Glutamatergic neuron (in vitro differentiated cells): Measurements from ENCODE around the gene SH3PXD2A. TPM values are rescaled to one million over a fixed set of nuclear protein-coding genes. Genes with fewer than 3 reads are reported as not detected.
A peak's percentile ranks its signal among the peaks of the same experiment; 100 is the strongest.

ENCODE experiments used
- DNase-seq: peaks from one replicate; pipeline ENCODE4 v3.0.0; 2022
- H3K27ac Mint-ChIP-seq: one replicate; pipeline ENCODE4 v1.8.0; 2020; ENCODE audit warnings: mild to moderate bottlenecking, mixed read lengths, inconsistent platforms; ENCODE audit not compliant: unreplicated experiment
- H3K27me3 Mint-ChIP-seq: one replicate; pipeline ENCODE4 v1.8.0; 2020; ENCODE audit warnings: mild to moderate bottlenecking, moderate library complexity, mixed read lengths, inconsistent platforms; ENCODE audit not compliant: unreplicated experiment
- H3K36me3 Mint-ChIP-seq: one replicate; pipeline ENCODE4 v1.8.0; 2020; ENCODE audit warnings: mild to moderate bottlenecking, mixed read lengths, inconsistent platforms; ENCODE audit not compliant: unreplicated experiment
- H3K4me1 Mint-ChIP-seq: one replicate; pipeline ENCODE4 v1.8.0; 2020; ENCODE audit warnings: mild to moderate bottlenecking, low read depth, mixed read lengths, inconsistent platforms; ENCODE audit not compliant: unreplicated experiment
- H3K4me3 Mint-ChIP-seq: one replicate; pipeline ENCODE4 v1.8.0; 2020; ENCODE audit warnings: mild to moderate bottlenecking, mixed read lengths, inconsistent platforms; ENCODE audit not compliant: unreplicated experiment
- H3K9me3 Mint-ChIP-seq: one replicate; pipeline ENCODE4 v1.8.0; 2020; ENCODE audit warnings: mild to moderate bottlenecking, moderate library complexity, mixed read lengths, inconsistent platforms; ENCODE audit not compliant: unreplicated experiment
- total RNA-seq: library from RNA; stranded (reverse); fragmentation: NEBNext Ultra II Directional; extraction: Animal tissue kit (Norgen Biotek cat#: 25700); gene quantifications from one replicate; pipeline ENCODE4 v1.2.1, GENCODE V29; 2021; ENCODE audit not compliant: unreplicated experiment
- TF ChIP-seq, protein P1 (sequence below): fragments of 200-600 bp; sonication (generic); IDR thresholded peaks from one replicate; pipeline ENCODE4 v1.5.0; 2021; ENCODE audit not compliant: partially characterized antibody, unreplicated experiment

Gene SH3PXD2A
- total RNA-seq, 1 donor from 2014 or later = 16.7 TPM

DNA sequence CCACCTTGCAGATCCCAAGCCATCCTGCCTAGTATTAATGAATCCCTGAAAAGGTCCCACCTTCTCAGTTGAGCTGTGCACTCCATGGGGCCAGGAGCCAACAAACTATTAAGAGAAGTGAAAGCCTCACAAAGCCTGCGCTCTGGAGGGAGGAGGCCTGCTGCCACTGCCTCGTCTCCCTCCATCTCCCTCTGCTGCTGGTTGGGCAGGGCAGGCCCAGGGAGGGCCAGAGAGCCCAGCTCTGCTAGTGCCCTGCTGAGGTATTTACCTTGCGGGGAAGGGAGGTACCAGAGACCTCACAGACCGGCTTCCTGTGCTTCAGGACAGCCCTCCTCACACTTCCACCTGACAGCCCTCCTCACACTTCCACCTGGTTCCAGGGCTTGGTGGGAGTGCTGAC, 171.5 kb downstream of the SH3PXD2A start:
- H3K4me3 Mint-ChIP-seq = no peak overlapping the region
- H3K36me3 Mint-ChIP-seq = no peaks in the 10 kb centered on the region
- DNase-seq = no peak
- H3K9me3 Mint-ChIP-seq = peaks cover 6% of the 10 kb centered on the region
- TF ChIP-seq, protein P1, sequence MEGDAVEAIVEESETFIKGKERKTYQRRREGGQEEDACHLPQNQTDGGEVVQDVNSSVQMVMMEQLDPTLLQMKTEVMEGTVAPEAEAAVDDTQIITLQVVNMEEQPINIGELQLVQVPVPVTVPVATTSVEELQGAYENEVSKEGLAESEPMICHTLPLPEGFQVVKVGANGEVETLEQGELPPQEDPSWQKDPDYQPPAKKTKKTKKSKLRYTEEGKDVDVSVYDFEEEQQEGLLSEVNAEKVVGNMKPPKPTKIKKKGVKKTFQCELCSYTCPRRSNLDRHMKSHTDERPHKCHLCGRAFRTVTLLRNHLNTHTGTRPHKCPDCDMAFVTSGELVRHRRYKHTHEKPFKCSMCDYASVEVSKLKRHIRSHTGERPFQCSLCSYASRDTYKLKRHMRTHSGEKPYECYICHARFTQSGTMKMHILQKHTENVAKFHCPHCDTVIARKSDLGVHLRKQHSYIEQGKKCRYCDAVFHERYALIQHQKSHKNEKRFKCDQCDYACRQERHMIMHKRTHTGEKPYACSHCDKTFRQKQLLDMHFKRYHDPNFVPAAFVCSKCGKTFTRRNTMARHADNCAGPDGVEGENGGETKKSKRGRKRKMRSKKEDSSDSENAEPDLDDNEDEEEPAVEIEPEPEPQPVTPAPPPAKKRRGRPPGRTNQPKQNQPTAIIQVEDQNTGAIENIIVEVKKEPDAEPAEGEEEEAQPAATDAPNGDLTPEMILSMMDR = no peak
- H3K4me1 Mint-ChIP-seq = peaks cover 6% of the 10 kb centered on the region
- H3K27me3 Mint-ChIP-seq = peaks cover 6% of the 10 kb centered on the region
- peak overlapping the region; percentile 62 for H3K27ac Mint-ChIP-seq

DNA sequence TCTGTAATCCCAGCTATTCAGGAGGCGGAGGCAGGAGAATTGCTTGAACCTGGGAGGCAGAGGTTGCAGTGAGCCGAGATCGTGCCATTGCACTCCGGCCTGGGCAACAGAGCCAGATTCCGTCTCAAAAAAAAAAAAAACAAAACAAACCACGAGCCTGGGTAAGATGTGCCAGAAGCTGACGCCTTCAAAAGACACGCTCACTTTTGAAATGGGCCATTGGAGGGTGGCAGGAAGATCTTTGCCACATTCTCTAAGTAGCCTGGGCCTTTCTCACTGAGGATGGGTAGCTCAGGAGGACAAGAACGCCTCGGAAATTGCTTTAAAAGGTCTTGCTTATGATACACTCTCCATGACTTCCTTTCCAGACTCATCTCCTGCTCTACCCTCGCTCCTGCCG, 172.7 kb downstream of the SH3PXD2A start:
- H3K27me3 Mint-ChIP-seq = peaks cover 9% of the 10 kb centered on the region
- TF ChIP-seq, protein P1 = no peak
- DNase-seq = no peak

DNA sequence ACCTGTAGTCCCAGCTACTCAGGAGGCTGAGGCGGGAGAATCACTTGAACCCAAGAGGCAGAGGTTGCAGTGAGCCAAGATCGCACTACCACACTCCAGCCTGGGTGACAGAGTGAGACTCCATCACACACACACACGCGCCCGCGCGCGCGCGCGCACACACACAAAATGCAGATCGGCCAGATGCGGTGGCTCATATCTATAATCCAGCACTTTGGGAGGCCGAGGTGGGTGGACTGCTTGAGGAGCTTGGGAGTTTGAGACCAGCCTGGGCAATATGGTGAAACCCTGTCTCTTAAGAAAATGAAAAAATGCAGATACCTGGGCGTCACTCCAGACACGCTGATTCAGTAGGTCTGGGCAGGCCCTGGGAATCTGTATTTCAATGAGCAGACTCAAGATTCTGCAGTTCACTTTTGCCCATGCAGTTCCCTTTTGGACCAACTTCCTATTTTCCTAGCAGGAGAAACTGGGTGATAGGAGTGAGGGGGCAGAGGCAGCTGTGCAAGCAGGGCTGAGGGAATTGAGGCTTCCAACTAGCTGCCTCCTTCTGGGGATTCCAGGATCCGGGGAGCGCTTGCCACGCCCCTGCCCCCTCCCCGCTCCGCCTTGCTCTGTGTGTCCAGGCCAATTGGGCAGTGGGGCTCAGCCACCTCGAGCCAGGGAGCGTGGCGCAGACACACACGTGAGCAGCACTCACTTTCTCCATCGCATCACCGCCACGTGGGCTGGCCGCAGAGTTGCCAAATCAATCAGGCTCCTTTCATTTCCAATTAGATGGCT, 173.6 kb downstream of the SH3PXD2A start:
- H3K4me1 Mint-ChIP-seq = peaks cover 14% of the 10 kb centered on the region
- TF ChIP-seq, protein P1 = no peak
- no peak for DNase-seq
- H3K36me3 Mint-ChIP-seq = no peaks in the 10 kb centered on the region
- no peak overlapping the region for H3K27ac Mint-ChIP-seq
- peaks cover 13% of the 10 kb centered on the region for H3K27me3 Mint-ChIP-seq
- no peak overlapping the region for H3K4me3 Mint-ChIP-seq
- H3K9me3 Mint-ChIP-seq = peaks cover 14% of the 10 kb centered on the region

More for the DNA sequence above, 172.7 kb downstream of the SH3PXD2A start:
- Mint-ChIP-seq H3K4me3 (no peak overlapping the region), H3K27ac (no peak overlapping the region), H3K36me3 (no peaks in the 10 kb centered on the region), H3K4me1 (peaks cover 14% of the 10 kb centered on the region), H3K9me3 (peaks cover 11% of the 10 kb centered on the region)

DNA sequence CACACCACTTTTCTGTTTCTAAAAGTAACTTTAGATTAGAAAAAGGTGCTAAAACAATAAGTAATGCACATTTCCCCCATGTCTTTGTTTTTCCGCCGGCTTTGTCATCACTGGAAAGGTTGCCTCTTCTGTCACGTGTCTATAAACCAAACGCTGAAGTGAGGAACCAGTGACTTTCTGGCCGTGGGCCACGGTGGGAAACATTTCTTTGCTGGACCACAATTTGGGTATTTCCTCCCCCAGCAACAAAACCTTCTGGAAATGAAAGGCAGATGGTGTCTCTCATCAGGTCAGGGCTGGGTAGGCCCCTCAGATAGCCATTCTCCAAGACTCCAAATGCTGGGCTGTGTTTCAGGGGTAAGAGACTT, 174.5 kb downstream of the SH3PXD2A start:
- no peak for DNase-seq
- TF ChIP-seq, protein P1 = no peak
- Mint-ChIP-seq H3K27ac (no peak overlapping the region), H3K4me3 (no peak overlapping the region), H3K27me3 (peaks cover 13% of the 10 kb centered on the region), H3K4me1 (peaks cover 14% of the 10 kb centered on the region), H3K9me3 (peaks cover 14% of the 10 kb centered on the region), H3K36me3 (no peaks in the 10 kb centered on the region)

DNA sequence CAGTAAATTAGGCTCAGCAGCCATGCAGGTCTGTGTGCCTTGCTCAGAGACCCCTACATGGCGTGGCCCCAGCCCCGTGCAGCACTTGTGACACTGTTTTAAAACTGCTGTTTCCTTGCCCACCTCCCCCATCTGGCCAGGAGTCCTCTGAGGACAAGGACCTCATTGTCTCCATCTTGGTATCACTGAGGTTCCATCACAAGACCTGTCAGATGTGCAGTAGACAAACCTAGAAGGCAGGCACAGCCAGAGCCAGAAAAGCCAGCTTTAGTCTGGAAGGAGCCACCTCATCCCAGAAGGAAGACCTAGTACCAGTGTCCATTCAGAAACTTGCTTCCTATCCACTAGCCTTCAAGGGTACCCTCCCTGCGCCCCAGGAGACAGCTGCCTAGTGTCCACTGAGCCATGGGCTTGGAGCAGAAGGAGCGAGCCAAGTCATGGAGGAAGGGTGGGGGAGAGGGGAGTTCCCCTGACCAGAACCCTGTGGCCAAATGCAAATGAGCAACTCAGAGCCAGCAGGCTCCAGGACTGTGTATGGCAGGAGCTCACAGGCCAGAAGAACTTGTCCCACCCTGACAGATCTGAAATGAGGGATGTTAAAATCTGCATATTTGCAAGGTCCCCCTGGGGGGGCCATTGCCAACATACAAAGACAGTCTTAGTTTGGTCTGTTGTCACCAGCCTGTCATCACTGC, 176.1 kb downstream of the SH3PXD2A start:
- peaks cover 12% of the 10 kb centered on the region for H3K9me3 Mint-ChIP-seq
- DNase-seq = no peak
- peaks cover 14% of the 10 kb centered on the region for H3K4me1 Mint-ChIP-seq
- no peaks in the 10 kb centered on the region for H3K36me3 Mint-ChIP-seq
- peaks cover 9% of the 10 kb centered on the region for H3K27me3 Mint-ChIP-seq
- TF ChIP-seq, protein P1 = no peak
- H3K4me3 Mint-ChIP-seq = no peak overlapping the region
- H3K27ac Mint-ChIP-seq = no peak overlapping the region
